Measurements from ENCODE around the gene SEZ6L. TPM values are rescaled to one million over a fixed set of nuclear protein-coding genes. Genes with fewer than 3 reads are reported as not detected.
A peak's percentile ranks its signal among the peaks of the same experiment; 100 is the strongest.

SEZ6L gene
- total RNA-seq, 1 experiment from 2014 or later = 0.13 TPM

- H3K9me3 ChIP-seq (ENCODE audit: control insufficient read depth, low read depth, low read length) = no peaks in the 10 kb centered on the region
- no peaks in the 10 kb centered on the region for H3K79me1 ChIP-seq (ENCODE audit: insufficient read depth, low read depth, low read length, poor library complexity, severe bottlenecking)
- no CpG with 5 or more reads among the region's 4 CpGs for WGBS (ENCODE audit: extremely low coverage, insufficient read length, low lambda C conversion rate)
- no peak overlapping the region for H2BK5ac ChIP-seq (ENCODE audit: insufficient read length, low read length)
- H4K91ac ChIP-seq (ENCODE audit: insufficient read length, low read depth, low read length) = no peak overlapping the region
- peaks cover 22% of the 10 kb centered on the region for H3K27me3 Mint-ChIP-seq (ENCODE audit: low read depth)
- no peak overlapping the region for H3K14ac ChIP-seq (ENCODE audit: insufficient read depth, low read length)
- H3K4me2 ChIP-seq (ENCODE audit: insufficient read depth, insufficient read length, low read length) = no peak overlapping the region
- no peaks in the 10 kb centered on the region for H3K36me3 Mint-ChIP-seq (ENCODE audit: insufficient read depth in 1 of 3, low read depth in 3 of 3)
- no peaks in the 10 kb centered on the region for H3K27me3 ChIP-seq (ENCODE audit: insufficient read depth, low read length)
- H3K18ac ChIP-seq (ENCODE audit: insufficient read length, low read depth, low read length) = no peak overlapping the region
- H3K27ac Mint-ChIP-seq = peak overlapping the region in 1 of 3 experiments; percentile 37; a peak in 1 of 7 replicates
- no peak overlapping the region for H3K27ac ChIP-seq (ENCODE audit: insufficient read length, low read depth, low read length)
- H3K56ac ChIP-seq (ENCODE audit: insufficient read length, low read depth, low read length) = no peak overlapping the region
- no peak for TF ChIP-seq CTCF (conservative IDR thresholded peaks at IDR 0.05)
- H2BK15ac ChIP-seq (ENCODE audit: low read depth, low read length) = no peak overlapping the region
- H3T11ph ChIP-seq (ENCODE audit: low read length) = no peak overlapping the region
- H3K4me3 Mint-ChIP-seq = no peak overlapping the region
- no peak overlapping the region for H4K5ac ChIP-seq (ENCODE audit: insufficient read length, low read depth, low read length)
- H3K23ac ChIP-seq (ENCODE audit: insufficient read length, low read depth, low read length) = no peak overlapping the region
- no peaks in the 10 kb centered on the region for H3K23me2 ChIP-seq (ENCODE audit: insufficient read length, low read depth, low read length, poor library complexity, severe bottlenecking)
- no peak overlapping the region for H3K9ac ChIP-seq (ENCODE audit: extremely low read depth, insufficient read length, low read length)
- no peak for DNase-seq
- no peak overlapping the region for H3K4ac ChIP-seq (ENCODE audit: low read depth, low read length)
- no peak overlapping the region for H4K8ac ChIP-seq (replicated peaks; ENCODE audit: insufficient read length, low read depth, low read length)
- H3K79me2 ChIP-seq (ENCODE audit: insufficient read depth, low read length) = no peaks in the 10 kb centered on the region
- no peak overlapping the region for H2BK12ac ChIP-seq (ENCODE audit: insufficient read length, low read depth, low read length)
- no peaks in the 10 kb centered on the region for H4K20me1 ChIP-seq (ENCODE audit: control insufficient read depth, insufficient read depth, insufficient read length)
- no peak overlapping the region for H2BK120ac ChIP-seq (ENCODE audit: low read depth, low read length, poor library complexity, severe bottlenecking)
- 0 out of 2 replicates have a peak, but pooled peaks cover 2% of the 10 kb centered on the region for H3K4me1 ChIP-seq (ENCODE audit: insufficient read depth, low read length)
- H3K4me1 Mint-ChIP-seq = peaks cover 4 to 5% of the 10 kb centered on the region in 2 experiments; a peak in 1 of 4 replicates
- no peak overlapping the region for H2BK20ac ChIP-seq (ENCODE audit: low read depth, low read length, poor library complexity, severe bottlenecking)
- H2AK5ac ChIP-seq (ENCODE audit: insufficient read length, low read length) = no peak overlapping the region
- no peaks in the 10 kb centered on the region for H3K9me3 Mint-ChIP-seq
- no peak overlapping the region for H2AFZ ChIP-seq (ENCODE audit: low read length)
These were observed 133.5 kb downstream of the SEZ6L start for GRCh38 chr22:26302726-26303125.
